GF-D8 (cell line): ENCODE data around the gene GNAZ.

Experiments
- DNase-seq: peaks from one replicate; lab custom pipeline; 2025; lab: John Stamatoyannopoulos, UW

GNAZ gene

DNA sequence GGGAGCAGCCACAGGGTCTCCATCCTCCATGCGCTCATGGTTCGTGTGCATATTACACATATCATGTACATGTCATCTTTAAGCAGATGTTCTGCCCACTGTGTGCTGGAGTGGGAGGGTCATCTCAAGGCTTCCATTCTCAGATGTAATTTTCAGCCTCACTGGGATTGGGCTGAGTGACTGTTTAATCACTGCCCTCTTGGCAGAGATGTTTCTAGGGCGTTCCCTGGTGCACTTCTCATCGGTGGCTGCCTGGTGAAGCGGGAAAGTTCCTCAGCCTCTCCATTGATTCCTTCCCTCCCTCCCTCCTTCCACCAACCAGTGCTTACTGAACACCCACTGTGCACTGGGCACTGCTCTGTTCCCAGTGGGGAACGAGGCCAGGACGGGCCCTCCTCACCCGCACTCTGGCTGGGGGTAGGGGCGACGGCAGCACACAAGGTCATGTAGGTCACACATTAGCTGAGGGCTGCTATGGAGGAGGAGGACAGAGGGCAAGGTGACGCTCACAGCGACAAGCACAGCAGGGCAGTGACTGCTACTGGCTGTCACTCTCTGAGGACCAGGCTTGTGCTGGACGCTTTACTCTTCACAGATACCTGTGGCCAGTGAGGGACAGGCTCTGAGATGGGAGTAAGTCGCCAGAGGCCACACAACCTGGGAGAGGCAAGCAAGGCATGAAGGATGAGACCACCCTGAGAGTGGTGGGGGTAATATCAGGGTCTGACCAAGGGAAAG lies 22.9 kb downstream of the GNAZ start:
- no peak for DNase-seq

DNA sequence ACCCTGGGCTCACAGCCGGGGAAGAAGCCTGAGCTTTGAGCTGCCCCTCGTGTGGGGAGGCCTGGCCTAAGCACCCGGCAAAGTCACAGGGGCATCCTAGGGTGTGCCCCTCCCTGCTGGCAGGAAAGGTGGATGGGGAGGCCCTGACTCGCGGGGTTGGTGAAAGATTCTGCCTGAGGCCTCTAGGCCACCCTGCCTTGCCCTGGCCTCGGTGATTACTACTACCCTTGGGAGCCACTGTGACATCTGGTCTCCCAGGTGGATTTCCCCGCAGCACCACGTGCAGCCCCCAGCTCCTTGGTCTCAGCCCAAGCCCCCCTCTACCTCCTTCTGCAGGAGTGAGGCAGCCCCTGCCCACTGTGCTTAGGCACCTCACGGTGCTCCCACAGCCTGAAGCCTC lies 23.9 kb downstream of the GNAZ start:
- no peak for DNase-seq

DNA sequence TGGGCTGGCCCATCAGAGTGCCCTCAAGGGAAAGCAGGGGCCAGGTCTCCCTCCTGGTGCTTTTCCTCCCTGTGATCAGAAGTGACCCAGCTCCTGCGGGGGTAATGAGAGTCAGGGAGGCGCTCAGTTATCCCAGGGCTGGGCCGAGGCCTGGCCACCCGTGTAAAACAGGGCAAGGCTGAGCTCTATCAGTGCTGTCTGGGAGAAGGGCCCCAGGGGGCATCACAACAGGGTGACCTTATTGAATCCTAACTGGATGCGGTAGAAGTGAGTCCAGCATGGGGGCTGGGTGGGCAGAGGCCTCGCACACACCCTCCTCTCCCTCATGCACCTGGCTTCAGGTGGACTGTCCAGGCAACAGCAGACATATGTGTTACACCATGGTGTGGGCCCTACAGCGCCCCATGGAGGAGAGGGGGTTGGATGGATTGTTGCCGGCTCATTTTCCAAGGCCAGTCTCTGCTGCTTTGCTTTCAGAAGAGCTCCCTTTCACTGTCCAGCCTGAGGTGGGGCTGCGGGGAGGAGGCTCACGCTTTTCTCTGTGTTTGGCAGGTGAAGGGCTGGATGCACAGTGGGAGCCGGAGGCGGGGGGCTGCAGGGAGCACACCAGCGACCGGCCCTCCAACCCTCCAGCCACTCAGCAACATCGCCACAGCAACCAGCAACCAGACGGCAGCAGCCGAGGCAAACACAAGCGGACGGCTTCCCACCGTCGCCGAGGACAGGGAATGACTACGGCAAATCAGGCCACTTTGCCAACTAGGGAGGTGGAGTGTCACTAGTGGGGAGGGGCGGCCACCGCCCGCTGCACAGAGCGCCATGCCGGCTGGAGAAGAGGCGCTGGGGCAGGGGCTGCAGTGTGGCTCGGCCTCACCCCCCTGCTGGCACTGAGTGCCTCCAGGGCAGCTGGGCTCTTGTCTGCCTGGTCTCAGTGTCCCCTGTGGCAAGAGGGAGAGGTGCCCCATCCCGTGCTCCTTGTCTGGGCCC lies 24.7 kb downstream of the GNAZ start:
- DNase-seq: no peak

DNA sequence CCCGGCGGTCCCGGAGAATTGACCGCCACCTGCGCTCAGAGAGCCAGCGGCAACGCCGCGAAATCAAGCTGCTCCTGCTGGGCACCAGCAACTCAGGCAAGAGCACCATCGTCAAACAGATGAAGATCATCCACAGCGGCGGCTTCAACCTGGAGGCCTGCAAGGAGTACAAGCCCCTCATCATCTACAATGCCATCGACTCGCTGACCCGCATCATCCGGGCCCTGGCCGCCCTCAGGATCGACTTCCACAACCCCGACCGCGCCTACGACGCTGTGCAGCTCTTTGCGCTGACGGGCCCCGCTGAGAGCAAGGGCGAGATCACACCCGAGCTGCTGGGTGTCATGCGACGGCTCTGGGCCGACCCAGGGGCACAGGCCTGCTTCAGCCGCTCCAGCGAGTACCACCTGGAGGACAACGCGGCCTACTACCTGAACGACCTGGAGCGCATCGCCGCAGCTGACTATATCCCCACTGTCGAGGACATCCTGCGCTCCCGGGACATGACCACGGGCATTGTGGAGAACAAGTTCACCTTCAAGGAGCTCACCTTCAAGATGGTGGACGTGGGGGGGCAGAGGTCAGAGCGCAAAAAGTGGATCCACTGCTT lies 25.5 kb downstream of the GNAZ start:
- DNase-seq: no peak

DNA sequence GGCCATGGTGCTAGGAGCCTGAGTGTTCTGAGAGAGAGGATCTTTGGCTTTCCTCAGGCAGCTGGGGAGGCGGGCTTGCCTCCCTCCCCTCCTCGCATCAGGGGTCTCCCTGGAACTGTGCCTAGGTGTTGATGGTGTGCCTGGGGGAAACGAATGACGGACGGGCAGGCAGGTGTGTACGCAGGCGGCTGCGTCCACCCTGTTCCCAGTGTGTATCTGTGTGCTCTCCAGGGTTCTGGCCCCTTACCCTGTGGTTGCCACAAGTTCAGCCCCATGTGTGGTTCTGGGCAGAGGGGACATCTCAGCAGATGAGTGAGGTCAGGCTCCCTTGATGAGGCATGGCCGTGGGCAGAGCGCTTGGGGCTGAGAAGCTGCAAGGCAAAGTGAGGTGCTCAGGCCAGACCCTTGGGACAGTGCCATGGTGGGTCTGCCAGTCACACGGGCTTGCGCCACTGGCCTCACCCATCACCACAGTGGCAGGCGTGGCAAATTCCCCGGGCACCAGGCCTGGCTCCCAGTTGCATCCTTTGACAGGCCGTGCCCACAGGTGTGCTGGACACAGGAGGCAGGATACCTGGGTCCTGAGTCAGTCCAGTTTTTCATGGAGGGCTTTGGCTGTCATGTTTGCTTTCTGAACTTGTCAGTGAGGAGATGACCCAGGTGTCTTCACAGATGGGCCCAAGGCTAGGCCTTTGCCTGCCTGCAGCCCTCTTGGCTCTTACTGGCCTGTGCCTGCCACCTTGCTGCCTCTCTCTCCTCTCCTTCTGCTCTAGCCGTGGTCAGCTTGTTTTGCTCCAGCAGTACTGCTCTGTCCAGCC lies 27.3 kb downstream of the GNAZ start:
- DNase-seq: no peak

DNA sequence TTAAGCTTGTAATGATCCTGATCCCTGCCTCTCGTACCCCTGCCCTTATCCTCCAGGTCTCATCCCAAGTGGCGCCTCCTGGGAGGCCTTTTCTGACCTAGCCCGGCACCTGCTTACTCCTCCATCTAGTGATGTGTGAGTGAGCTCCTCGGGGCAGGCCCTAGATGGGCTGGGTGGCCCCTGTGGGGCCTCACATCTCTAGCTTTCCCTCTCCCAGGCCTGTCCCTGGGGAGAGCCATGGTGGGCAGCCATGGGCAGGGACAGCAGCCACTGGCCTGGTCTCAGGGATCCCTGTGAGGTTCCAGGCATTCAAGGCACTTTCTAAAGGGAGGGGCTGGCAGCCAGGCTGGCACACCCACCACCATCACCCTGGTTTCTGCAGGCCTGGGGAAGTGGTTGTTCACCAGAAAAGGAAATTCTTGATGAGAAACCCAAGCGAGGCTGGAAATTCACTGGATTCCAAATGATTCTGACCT lies 27.9 kb downstream of the GNAZ start:
- no peak for DNase-seq

DNA sequence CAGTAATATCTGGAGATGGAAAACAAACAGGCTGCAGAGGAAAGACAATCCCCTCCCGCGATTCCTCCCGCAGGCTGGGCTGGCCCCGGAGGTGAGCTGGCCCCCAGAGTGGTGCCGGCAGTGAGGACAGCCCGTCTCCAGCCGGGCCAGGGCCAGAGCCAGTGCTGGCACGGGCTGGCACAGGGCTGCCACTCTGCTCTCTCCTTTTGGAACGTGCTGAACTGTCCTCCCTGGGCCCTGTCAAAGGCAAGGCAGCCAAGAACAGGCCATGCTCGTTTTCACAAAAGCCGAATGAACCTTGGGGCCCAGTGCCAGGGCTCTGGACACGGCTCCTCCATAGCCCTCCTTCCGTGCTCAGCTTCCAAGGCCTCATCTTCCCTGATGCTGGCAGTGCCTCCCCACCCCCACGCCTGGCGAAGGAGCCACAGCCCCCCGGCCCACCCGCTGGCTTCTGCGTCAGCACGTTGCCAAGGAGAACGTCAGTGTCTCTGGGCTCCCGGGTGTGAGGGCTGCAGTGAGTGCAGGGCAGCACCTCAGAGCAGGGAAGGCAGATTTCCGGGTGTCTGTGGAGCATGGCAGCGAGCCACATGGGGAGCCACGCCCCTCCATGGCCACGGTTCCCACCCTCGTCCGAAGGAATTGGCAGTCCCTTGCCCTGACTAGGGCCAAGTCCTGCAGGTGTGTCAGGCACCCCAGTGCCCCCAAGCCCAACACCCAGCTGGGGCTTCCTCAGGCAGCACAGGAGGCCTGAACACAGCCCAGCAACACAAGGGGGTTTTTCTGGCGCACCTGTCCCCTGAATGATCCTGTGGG lies 28.6 kb downstream of the GNAZ start:
- DNase-seq: no peak

DNA sequence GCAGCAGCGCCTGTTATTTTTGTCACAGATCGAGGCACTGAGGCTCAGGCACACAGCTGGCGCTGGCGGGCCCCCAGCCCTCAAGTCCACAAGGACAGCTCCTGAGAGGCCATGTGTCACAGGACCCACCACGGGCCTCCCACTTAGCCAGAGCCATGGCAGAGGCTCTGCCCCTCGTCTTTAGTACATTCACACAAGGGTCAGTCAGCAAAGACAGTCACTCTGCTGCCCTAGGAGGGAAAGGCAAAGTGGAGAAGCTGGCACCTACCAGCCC lies 29.1 kb downstream of the GNAZ start:
- no peak for DNase-seq

DNA sequence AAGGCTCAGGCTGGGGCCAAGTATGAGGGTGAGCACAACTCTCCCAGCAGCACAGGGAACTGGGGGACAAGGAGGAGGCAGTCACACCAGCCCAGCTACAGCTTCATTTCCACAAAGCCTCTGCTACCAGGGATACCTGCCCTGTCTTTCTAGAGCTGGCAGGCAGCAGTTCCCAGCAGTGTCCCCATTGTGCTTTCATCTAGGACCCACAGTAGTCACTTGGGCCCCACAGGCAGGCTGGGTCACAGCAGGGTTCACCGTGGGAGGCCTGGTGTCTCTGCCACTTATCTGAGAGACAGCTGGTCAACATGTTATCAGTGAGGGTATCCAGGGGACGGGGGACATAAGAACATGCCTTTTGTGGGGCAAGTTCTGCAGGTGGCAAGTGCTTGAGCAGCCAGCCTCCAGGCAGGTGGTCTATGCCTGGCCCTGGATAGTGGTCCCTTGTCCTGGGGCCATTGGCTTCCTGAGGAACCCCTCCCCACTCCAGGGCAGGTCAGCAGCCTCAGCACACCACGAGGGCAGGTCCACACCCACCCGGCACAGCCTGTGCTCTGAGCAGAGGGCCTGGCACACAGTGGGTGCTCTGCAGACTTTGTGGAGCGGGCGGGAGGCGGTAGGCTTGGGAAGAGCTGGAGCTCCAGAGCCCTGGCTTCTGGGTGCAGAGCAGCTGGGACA lies 29.9 kb downstream of the GNAZ start:
- no peak for DNase-seq

DNA sequence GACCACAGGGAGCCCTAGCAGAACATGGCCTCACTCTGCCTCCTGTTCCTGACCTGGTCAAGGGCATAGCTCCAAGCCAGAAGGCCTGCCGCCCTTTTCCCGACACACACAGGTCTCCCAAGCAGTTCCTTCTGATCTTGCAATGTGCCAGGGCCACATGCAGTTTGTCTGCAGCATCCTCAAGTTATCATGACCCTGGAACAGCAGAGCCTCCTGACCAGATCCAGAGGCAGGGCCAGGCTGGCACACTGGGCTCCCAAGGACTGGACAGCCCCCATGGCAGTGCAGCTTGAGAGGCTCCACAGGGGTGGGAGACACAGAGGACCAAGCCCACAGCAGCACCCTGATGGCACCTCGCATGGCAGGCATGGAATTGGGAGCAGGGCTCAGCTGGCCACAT lies 31.2 kb downstream of the GNAZ start:
- DNase-seq: no peak

DNA sequence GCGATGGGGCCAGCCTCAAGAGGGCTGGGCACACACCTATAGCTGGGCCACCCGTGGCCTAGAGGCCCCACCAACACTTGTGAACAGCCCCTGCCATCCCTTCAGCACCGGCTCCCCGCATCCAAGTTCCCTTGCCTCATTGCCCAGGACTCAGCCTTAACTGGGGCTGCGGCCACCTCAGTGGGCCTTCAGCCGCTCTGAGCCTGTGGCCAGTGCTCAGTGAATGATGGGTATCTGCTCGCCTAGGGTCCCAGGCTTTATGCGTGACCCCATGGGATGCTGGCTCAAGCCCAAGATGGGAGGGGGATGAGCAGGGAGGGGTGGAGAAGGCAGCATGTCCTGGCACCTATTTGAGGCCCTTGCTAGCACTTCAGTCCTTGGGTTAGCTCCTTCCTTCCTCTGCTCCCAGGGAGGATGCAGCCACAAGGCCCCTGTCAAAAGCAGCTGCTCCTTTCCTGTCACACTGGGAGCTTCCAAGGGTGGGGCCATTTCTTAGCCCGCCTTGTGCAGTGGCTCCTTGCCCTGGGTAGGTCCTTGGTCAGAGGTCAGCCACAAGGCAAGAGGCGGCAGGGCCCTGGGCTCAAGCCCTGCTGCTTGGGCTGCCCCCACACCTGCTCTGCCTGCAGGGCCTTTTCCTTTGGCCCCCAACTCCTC lies 31.8 kb downstream of the GNAZ start:
- no peak for DNase-seq

DNA sequence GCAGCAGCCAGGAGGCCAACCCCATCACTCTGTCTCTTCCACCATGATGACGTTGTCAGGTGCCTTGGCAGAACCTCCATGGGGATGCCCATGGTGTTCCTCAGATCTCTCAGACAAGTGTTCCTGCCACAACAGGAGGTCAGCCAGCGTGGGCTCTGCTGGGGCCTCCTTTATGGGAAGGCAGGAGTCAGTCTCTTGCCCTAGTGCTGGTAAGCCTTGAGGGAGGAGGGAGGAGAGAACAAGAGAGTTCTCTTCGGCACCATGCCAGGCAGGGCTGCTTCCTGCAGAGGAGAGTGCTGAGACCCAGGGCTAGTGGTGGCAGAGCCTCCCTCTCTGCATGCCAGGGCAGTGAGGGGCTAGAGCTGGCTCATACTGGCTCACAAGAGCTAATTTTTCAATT lies 32.5 kb downstream of the GNAZ start:
- DNase-seq: no peak

DNA sequence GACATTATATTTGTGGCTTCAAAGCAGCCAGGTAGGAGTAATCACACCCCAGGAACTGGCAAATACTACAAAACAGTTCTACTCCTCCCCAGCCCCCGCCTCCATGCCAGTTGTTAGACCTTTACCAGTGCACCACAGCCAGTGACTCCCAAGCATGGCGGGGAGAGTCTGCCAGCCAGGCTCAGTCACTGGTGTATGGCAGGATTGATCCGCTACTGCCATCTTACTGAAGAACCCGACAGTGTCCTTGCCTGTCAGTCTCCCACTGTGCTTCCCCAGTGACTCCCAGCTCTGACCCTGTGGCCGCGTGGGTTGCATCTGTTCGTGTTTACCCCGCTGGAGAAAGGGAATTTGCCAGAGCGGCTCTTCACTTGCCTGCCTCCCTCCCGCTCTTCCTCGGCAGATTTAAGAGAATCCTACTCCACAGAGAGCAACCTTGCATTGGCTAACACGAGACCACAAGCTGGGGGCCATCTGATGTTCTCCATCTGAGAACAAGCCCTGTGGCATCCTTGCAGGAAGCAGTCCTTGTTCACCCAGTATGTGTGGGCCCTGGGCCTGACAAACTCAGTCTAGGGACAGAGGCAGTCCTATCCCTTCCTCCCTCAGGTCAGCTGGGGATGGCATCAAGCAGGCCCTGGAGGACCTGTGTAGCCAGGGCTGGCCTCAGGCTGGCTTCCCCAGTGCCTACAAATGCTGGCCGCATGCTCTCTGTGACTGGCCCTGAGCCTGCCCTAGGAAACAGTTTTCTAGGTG lies 33.1 kb downstream of the GNAZ start:
- DNase-seq: no peak

DNA sequence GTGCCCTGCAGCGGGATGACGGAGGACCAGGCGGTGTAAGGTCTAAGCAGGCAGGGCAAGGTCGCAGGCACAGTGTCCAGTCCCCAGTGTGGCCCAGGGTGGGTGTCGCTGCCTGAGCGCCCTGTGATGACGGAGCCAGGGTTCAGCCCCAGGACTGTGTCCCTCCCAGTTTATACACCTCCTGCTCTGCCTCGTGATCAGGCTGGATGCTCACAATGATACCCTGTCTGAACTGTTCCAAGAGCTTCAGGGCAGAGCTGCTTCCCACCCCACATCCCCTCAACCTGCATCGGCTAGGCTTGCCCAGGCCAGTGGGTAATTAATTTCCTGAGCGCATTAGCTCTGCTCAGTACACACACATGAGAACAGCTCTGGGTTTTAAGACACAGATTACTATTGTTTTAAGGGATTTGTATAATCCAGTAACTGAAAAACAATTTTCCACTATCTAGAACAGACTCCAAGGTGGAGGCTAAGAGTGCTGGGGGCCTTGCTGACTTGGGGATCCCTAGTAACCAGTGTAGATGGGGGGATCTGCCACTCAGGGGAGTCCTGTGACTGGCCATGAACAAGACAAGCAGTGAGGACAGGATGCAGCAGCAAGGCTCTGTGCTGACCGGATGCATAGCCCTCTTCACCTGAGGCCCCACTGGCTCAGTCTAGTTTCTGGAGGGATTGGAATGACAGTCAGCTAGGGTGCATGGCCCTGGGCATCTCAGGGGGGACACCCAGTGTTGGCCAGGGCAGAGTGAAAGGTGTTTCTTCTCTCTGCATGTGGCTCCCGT lies 34.1 kb downstream of the GNAZ start:
- DNase-seq: no peak

DNA sequence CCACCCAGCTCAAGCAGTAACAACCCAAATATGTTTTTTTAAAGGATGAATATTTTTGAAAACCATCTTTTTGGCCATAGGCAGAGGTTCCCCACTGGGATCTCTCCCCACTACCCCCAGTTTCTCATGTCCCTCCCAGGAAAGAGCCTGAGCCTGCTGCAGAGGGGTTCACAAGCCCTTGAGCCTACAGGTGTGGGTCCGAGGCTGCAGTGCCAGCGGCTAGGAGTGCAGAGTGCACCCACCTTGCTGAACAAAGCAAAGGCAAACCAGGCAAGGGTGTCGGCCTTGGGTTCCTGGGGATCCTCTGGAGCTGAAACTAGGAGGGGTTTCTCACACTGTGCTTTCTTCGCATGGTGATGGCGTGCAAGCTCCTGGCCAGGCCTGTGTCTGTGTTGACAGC lies 35.0 kb downstream of the GNAZ start:
- DNase-seq: no peak

DNA sequence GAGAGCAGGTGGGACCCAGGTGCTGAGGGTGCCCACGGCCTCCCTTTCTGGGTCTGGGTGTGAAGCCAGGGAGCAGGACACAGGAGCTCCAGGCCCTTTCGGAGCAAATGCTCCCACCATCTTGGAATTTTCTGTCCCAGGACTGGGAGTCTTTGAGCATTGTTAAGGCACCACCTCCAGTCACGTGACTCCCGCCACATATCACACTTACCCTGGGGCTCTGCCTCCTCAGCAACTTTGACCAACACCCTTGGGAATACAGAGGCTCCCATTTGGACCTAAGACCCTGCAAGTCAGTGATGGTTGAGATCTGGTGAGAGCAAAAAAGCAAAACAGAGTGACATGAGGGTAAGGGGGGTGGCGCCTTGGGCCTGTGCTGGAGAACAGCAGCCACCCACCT lies 35.6 kb downstream of the GNAZ start:
- no peak for DNase-seq

DNA sequence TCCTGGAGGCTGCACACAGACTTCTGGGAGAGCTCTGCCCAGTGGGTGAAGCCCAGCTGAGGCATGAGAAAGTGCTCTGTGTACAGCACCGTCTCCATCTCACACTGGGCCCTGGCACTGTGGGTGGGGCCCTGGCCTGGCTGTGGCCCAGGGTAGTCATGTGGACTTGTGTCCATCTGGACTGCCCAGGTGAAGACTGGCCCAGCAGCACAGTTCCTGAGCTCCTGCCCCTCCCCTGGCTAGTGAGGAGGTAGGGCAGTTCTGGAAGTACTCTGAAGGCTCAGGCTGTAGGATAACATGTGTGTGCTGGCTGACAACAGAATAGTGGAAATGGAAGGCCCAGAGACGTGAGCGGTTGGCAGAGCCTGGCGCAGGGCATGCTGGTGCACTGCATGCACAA lies 36.0 kb downstream of the GNAZ start:
- DNase-seq: no peak

DNA sequence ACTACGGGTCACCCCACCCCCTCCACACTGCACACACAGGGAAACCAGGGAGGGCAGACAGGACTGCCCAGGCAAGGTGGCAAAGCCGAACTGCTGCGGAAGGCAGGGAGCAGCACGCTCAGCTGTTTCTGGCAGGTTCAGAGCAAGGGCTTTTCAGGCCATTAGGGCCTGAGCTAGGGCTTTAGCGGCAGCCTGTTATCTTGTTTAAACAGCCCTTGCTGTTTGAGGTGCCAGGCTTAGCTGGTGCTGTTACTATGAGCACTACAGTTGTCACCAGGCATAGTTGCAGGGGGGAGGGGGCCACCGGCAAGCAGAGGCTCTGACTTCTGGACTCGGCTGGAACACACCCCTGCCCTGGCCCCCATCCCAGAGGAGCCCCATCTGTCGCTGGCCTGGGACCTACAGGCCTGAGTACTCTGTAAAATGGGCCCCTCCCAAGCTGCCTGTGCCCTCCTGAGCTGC lies 36.6 kb downstream of the GNAZ start:
- no peak for DNase-seq
